Muscle layer of colon (tissue), 2 donors: Measurements from ENCODE around the gene HSPA12B.
"Not testable (repeated sequence)": the region's sequence is repeated elsewhere in the genome, so short reads cannot be mapped to it uniquely, and the experiment has no call there.

ENCODE experiments used
- H3K27ac ChIP-seq: one replicate; pipeline ENCODE4 v1.7.0; 2013; ENCODE audit warnings: low read depth, mild to moderate bottlenecking, low read length, moderate library complexity
- H3K27me3 ChIP-seq, 2 donors: one replicate each; pipeline ENCODE4 v1.7.0; 2013; ENCODE audit warnings: low read length in 2 of 2, mild to moderate bottlenecking in 2 of 2; ENCODE audit not compliant: insufficient read depth in 2 of 2, control insufficient read depth in 1 of 2
- H3K36me3 ChIP-seq: one replicate; pipeline ENCODE4 v1.7.0; 2013; ENCODE audit warnings: mild to moderate bottlenecking, low read length; ENCODE audit not compliant: insufficient read depth
- H3K4me1 ChIP-seq: one replicate; pipeline ENCODE4 v1.7.0; 2013; ENCODE audit warnings: mild to moderate bottlenecking, low read length; ENCODE audit not compliant: insufficient read depth
- H3K4me3 ChIP-seq, 2 donors: one replicate each; pipeline ENCODE4 v1.7.0; 2013; ENCODE audit warnings: low read length in 2 of 2, low read depth in 1 of 2, mild to moderate bottlenecking in 1 of 2, moderate library complexity in 1 of 2
- H3K9ac ChIP-seq: one replicate; pipeline ENCODE4 v1.7.0; 2013; ENCODE audit warnings: low read length
- H3K9me3 ChIP-seq: one replicate; pipeline ENCODE4 v1.7.0; 2013; ENCODE audit warnings: mild to moderate bottlenecking, low read length
- donor health status: abdominal sarcoma.
- donor health status: Adenocarcinoma of cecum.

The HSPA12B gene

GRCh38 chr20:3786665-3787323 lies 54.3 kb downstream of the HSPA12B start, which contains the start of gene CENPB:
Gene CENPB, minus strand, starts transcription at chr20:3786740. Its CDS starts 257 bp downstream, at chr20:3786483.
- Histone ChIP-seq H3K4me3 (peak within 1 kb of the TSS; percentile 71 to 84), H3K4me1 (peaks cover 31% of the 10 kb centered on the region)

GRCh38 chr20:3787324-3788014 lies 55.0 kb downstream of the HSPA12B start:
- no peaks in the 10 kb centered on the region for H3K36me3 ChIP-seq

More at GRCh38 chr20:3786665-3787323, 54.3 kb downstream of the HSPA12B start, which contains the start of gene CENPB:
- H3K27ac ChIP-seq = peak within 1 kb of the TSS; percentile 78
- peak within 1 kb of the TSS; percentile 57 for H3K9ac ChIP-seq
- no peaks in the 10 kb centered on the region for H3K36me3 ChIP-seq
- no peaks in the 10 kb centered on the region for H3K9me3 ChIP-seq
- H3K27me3 ChIP-seq = no peaks in the 10 kb centered on the region

GRCh38 chr20:3788685-3789155 lies 56.2 kb downstream of the HSPA12B start:
- peaks cover 26% of the 10 kb centered on the region for H3K4me1 ChIP-seq
- no peak overlapping the region for H3K27ac ChIP-seq
- no peak overlapping the region for H3K9ac ChIP-seq
- H3K4me3 ChIP-seq = no peak overlapping the region
- H3K9me3 ChIP-seq = no peaks in the 10 kb centered on the region
- H3K36me3 ChIP-seq = no peaks in the 10 kb centered on the region
- no peaks in the 10 kb centered on the region for H3K27me3 ChIP-seq

More at GRCh38 chr20:3787324-3788014, 55.0 kb downstream of the HSPA12B start:
- peak overlapping the region; percentile 42 for H3K27ac ChIP-seq
- H3K27me3 ChIP-seq = no peaks in the 10 kb centered on the region
- H3K4me1 ChIP-seq = peaks cover 31% of the 10 kb centered on the region
- peak overlapping the region; percentile 27 for H3K9ac ChIP-seq
- no peaks in the 10 kb centered on the region for H3K9me3 ChIP-seq
- H3K4me3 ChIP-seq = no peak overlapping the region

- H3K4me3 ChIP-seq, H3K9ac ChIP-seq, H3K9me3 ChIP-seq, H3K27me3 ChIP-seq, H3K36me3 ChIP-seq, H3K27ac ChIP-seq: not testable (repeated sequence)
- peaks cover 22% of the 10 kb centered on the region for H3K4me1 ChIP-seq
Observed at GRCh38 chr20:3789201-3789600, 56.7 kb downstream of the HSPA12B start.

- not testable (repeated sequence) for H3K9ac ChIP-seq, H3K4me3 ChIP-seq, H3K9me3 ChIP-seq, H3K36me3 ChIP-seq, H3K27ac ChIP-seq, H3K27me3 ChIP-seq
- peaks cover 33% of the 10 kb centered on the region for H3K4me1 ChIP-seq
Observed at GRCh38 chr20:3794168-3794567, 61.7 kb downstream of the HSPA12B start.

GRCh38 chr20:3794701-3795420 lies 62.4 kb downstream of the HSPA12B start:
- Histone ChIP-seq H3K27me3 (no peaks in the 10 kb centered on the region), H3K9me3 (no peaks in the 10 kb centered on the region), H3K4me3 (peak overlapping the region in 1 of 2 donors; percentile 82), H3K9ac (peak overlapping the region; percentile 86), H3K4me1 (peaks cover 40% of the 10 kb centered on the region), H3K36me3 (peaks cover 8% of the 10 kb centered on the region), H3K27ac (peak overlapping the region; percentile 87)

- H3K27ac ChIP-seq = peak within 1 kb of the TSS; percentile 87
Observed at GRCh38 chr20:3795511-3796468, 63.3 kb downstream of the HSPA12B start, which contains the start of gene CDC25B. Gene CDC25B, plus strand, starts transcription at chr20:3796310. Its CDS starts 222 bp downstream, at chr20:3796532.

GRCh38 chr20:3796477-3797225 lies 64.2 kb downstream of the HSPA12B start:
- peak overlapping the region; percentile 44 for H3K27ac ChIP-seq
- H3K27me3 ChIP-seq = no peaks in the 10 kb centered on the region
- peaks cover 25% of the 10 kb centered on the region for H3K36me3 ChIP-seq
- peak overlapping the region; percentile 53 to 61 for H3K4me3 ChIP-seq
- no peaks in the 10 kb centered on the region for H3K9me3 ChIP-seq
- peak overlapping the region; percentile 33 for H3K9ac ChIP-seq
- H3K4me1 ChIP-seq = peaks cover 41% of the 10 kb centered on the region

More at GRCh38 chr20:3795511-3796468, 63.3 kb downstream of the HSPA12B start, which contains the start of gene CDC25B:
- Histone ChIP-seq H3K4me1 (peaks cover 41% of the 10 kb centered on the region), H3K9ac (peak within 1 kb of the TSS; percentile 86), H3K4me3 (peak within 1 kb of the TSS; percentile 62 to 82), H3K36me3 (peaks cover 17% of the 10 kb centered on the region), H3K27me3 (no peaks in the 10 kb centered on the region), H3K9me3 (no peaks in the 10 kb centered on the region)

- H3K9ac ChIP-seq = peak overlapping the region; percentile 33
Observed at GRCh38 chr20:3797226-3797545, 64.7 kb downstream of the HSPA12B start.

More at GRCh38 chr20:3797226-3797545, 64.7 kb downstream of the HSPA12B start:
- Histone ChIP-seq H3K36me3 (peaks cover 31% of the 10 kb centered on the region), H3K4me1 (peaks cover 41% of the 10 kb centered on the region), H3K9me3 (no peaks in the 10 kb centered on the region), H3K4me3 (peak overlapping the region in 1 of 2 donors; percentile 53), H3K27me3 (no peaks in the 10 kb centered on the region), H3K27ac (no peak overlapping the region)
